G401.6 (cell line): ENCODE data around the gene OGN.
A peak's percentile ranks its signal among the peaks of the same experiment; 100 is the strongest.
"Not testable (repeated sequence)": the region's sequence is repeated elsewhere in the genome, so short reads cannot be mapped to it uniquely, and the experiment has no call there.

ENCODE experiments used
- FAIRE-seq: peaks from 2 replicates; lab custom pipeline; 2012; peaks lifted over from hg19 to GRCh38; lab: Jason Lieb, UNC

The OGN gene, protein sequence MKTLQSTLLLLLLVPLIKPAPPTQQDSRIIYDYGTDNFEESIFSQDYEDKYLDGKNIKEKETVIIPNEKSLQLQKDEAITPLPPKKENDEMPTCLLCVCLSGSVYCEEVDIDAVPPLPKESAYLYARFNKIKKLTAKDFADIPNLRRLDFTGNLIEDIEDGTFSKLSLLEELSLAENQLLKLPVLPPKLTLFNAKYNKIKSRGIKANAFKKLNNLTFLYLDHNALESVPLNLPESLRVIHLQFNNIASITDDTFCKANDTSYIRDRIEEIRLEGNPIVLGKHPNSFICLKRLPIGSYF

GRCh38 chr9:92404042-92404836, at the start of gene OGN:
TSS of gene OGN (minus strand) at chr9:92404578. CDS start at chr9:92403407, 1,171 bp downstream.
- FAIRE-seq, result no peak

DNA sequence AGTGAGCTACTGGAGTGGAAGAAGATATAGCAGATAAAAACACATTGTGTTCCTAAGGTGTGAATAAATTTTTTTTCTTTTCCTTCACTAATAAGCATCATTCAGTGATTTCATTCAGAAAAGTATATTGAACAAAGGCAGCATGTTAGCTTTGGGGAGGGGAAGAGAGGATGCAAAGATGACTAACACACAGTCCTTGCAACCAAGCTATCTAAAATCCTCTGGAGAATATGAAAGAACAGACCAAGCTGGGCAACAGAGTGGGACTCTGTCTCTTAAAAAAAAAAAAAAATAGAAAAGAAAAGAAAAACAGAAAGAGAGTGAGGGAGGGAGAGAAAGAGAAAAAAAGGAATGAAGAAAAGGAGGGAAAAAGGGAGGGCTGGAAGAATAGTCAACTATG, 42.2 kb upstream of the OGN start:
- no peak for FAIRE-seq

GRCh38 chr9:92444841-92445240, 40.5 kb upstream of the OGN start:
- FAIRE-seq, result no peak

GRCh38 chr9:92440751-92441046, 36.3 kb upstream of the OGN start:
- no peak for FAIRE-seq

GRCh38 chr9:92439921-92440750, 35.8 kb upstream of the OGN start:
- FAIRE-seq, result no peak

- peak; percentile 94 for FAIRE-seq
These were observed 34.6 kb upstream of the OGN start for GRCh38 chr9:92438900-92439526.

GRCh38 chr9:92435263-92435662, 30.9 kb upstream of the OGN start:
- FAIRE-seq, result no peak

GRCh38 chr9:92432972-92433548, 28.7 kb upstream of the OGN start:
- FAIRE-seq, result no peak

GRCh38 chr9:92432350-92432749, 28.0 kb upstream of the OGN start:
- FAIRE-seq, result no peak

DNA sequence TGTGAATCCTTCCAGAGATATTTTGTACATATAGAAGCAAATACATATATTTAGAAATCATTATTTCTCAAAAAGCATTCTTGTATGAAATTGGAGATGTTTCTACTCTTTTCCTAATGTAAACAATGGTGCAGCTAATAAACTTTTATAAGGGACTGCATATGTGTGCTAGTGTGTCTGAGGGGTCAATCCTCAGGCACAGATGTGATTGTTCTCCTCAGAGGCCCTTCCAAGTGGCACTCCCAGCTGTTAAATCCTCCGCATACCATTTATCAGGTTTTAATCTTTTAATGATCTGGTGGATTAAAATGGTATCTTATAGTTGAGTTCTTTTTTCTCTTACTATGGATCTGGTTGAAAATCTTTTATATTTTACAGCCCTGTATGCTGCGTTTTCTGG, 25.5 kb upstream of the OGN start:
- FAIRE-seq, result no peak

GRCh38 chr9:92426501-92427145, 22.2 kb upstream of the OGN start:
- FAIRE-seq, result no peak

GRCh38 chr9:92425474-92425873, 21.1 kb upstream of the OGN start:
- FAIRE-seq, result no peak

DNA sequence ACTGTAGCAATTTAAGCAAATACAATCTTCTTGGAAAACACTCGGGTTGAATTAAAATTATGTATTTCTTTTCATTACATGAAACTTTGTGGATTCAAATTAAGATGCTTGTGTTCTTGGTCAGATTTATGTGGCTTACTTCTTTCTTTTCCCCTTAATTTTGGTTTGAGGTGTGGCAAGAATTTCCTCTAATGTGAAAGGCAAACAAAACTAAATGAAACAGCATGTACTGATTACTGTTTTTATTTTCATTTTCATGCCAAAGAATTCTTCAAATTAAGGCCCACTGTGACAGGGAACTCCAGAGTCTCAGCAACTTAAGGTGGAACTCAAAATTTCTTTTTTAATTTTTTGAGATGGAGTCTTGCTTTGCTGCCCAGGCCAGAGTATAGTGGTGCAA, 20.0 kb upstream of the OGN start, which contains the start of gene OMD:
TSS of gene OMD (minus strand) at position 132 of the 400 bp plus-strand sequence. CDS start 6,913 bp downstream, outside the sequence.
- FAIRE-seq, result no peak

DNA sequence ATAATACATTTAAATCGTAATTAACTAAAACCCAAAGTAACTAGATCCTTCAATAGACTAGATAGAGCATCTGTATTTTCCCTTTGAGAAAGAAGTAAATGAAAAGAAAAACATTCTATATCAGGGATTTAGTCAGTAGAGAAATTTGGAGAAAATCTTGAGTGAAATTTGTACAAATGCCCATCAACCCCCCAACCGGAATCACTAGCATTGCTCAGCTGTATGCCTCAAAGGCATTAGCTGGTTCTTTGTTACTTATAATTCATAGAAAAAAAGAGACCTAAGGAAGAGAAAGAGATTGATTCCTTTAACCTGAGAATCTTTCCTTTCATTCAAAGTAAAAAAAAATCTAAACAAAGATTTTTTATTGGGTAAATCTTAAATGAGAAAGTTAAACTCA, 19.2 kb upstream of the OGN start:
- no peak for FAIRE-seq

DNA sequence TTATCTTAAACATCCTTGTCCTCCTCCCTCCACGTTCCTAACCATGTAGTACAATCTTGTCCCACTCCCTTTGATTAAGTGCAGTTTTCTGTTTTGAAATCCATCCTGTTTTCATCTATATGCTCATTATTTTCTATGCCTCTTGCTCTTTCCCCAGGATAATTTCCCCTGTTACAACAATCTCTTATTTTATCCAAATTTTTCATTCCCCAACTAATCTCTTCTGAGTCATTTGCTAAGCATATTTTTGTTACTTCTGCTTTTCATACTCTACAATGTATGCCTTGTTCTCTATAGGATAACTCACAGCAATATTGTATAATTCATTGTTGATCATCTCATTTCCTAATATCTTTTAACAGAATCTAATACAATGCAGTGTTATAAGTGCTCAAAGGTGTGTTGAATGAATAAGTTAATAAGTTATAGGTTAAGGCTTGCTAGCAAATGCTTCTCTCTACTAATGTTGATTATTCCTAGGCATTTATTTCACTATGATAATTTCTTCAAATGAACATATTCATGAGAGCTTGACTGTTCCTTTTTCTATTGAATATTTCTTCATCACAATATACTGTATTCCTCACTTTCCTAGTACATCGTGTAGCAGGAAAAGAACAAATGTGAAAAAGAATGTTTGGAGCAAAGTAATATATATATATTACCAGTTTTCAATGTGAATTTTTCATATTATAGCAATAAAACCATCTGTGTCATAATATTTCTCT, 18.4 kb upstream of the OGN start:
- no peak for FAIRE-seq

DNA sequence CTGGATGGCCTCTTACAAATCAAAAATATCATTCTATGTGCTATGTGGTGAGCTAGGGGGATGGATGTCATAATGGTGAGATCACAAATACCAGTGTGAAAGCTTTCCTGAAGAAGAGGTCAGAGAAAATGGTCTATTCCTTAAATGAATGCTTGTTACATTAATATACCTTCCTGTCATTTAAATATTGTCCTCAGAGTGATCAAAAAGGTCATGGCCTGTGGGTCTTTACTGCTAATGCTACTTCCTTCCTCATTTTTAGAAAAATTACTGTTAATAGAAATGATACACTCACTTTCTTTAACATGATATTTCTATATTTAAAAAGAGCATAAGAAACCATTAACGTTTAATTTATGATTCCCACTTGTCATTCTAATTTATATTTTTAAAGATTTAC, 10.2 kb upstream of the OGN start:
- FAIRE-seq, result no peak

GRCh38 chr9:92411157-92411556, 6.8 kb upstream of the OGN start:
- not testable (repeated sequence) for FAIRE-seq

DNA sequence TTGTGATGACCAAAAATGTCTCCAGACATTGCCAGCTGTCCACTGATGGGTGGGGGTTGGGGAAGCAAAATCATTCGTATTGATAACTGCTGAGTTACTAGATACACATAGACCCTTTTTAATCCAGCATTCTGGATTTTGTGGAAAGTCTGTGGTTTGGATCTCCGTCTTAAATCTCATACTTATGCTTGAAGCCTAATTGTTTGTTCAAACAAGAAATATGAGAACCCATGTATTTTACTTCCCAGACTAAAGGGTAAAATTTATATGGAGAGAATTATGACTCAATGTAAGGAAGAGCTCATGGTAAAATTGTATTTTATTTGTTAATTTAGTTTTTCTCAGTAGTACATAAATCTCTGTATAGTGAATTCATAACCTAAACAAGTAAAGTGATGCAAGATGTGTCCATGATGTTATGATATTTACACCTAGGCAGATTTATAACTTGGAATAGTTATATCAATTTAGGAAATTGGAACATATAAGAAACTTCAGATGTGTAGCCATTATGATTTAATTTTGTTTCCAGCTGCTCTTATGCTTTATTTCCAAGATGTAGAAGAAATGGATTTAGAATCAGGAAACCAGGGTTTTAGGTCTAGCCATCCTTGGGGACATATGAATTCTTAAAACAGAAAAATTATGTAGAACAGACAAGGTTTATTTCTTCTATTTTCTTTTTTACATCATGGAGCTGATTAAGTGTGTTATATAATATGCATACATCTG, 4.5 kb upstream of the OGN start:
- no peak for FAIRE-seq

DNA sequence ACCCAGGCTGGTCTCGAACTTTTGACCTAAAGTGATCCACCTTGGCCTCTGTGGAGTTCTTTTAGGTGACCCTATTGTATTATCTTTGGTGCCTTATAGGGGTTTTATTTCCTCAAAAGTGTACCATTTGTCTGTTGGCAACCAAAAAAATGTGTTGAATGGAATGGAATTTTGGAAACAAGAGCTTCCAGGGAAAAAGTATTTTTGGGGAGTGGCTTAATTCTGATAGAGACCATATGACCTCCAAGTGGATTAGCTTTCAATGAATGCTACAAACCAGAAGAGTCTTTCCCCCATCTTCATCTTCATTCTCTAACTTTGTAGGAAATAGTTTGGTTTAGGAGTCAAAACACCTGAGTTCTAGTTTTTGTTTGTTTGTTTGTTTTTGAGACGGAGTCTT, 3.4 kb upstream of the OGN start:
- FAIRE-seq, result no peak

- FAIRE-seq, result no peak
These were observed 2.1 kb upstream of the OGN start for GRCh38 chr9:92406477-92406876.
